Endothelial cell of umbilical vein (primary cell): Measurements from ENCODE around the gene NFYA. TPM values are rescaled to one million over a fixed set of nuclear protein-coding genes. Genes with fewer than 3 reads are reported as not detected.

Experiments used
- BruUV-seq: library from RNA; stranded (reverse); fragments of 400-500 nt; replicated peaks from 2 replicates; lab custom pipeline; 2021; lab: Mats Ljungman, UMichigan
- CTCF ChIA-PET: fragments of 300-600, 350-600 bp; sonication (Branson Sonifier 250); formaldehyde crosslinking; loops from one replicate; lab custom pipeline; 2021; ENCODE audit warnings: antibody characterized with exemption, inconsistent platforms; lab: Charles Lee
- POLR2A ChIA-PET: fragments of 300-600, 350-600 bp; sonication (Branson Sonifier 250); formaldehyde crosslinking; loops from one replicate; lab custom pipeline; 2021; ENCODE audit warnings: antibody characterized with exemption, inconsistent platforms; lab: Charles Lee
- DNase-seq: peaks from one replicate; pipeline ENCODE4 v3.0.0-alpha.2; 2011; ENCODE audit warnings: low read depth, low spot score
- FAIRE-seq: peaks from 2 replicates; lab custom pipeline; 2011; peaks lifted over from hg19 to GRCh38; lab: Jason Lieb, UNC
- H2AFZ ChIP-seq: 2 replicates; pipeline ENCODE4 v1.6.0; 2012; ENCODE audit warnings: low read depth, low read length, control low read depth, inconsistent platforms
- H3K27ac ChIP-seq: 2 replicates; pipeline ENCODE4 v1.5.1; 2011; ENCODE audit warnings: low read depth, mild to moderate bottlenecking, control low read depth, low read length, moderate library complexity; ENCODE audit not compliant: insufficient read depth
- H3K27me3 ChIP-seq, 2 experiments: 2 replicates each; pipeline versions ENCODE4 v1.6.0 to v1.6.1; 2011; ENCODE audit warnings: low read length in 2 of 2, mixed read lengths in 1 of 2; ENCODE audit not compliant: control insufficient read depth in 2 of 2, insufficient read depth in 2 of 2
- H3K36me3 ChIP-seq, 2 experiments: 2 replicates in 1 of 2; 3 replicates in 1 of 2; pipeline ENCODE4 v1.5.1; 2011; ENCODE audit warnings: low read length in 2 of 2, mild to moderate bottlenecking in 1 of 2, moderate library complexity in 1 of 2; ENCODE audit not compliant: control insufficient read depth in 2 of 2, insufficient read depth in 2 of 2; ENCODE audit errors: extremely low read depth in 1 of 2
- H3K4me1 ChIP-seq: 3 replicates; pipeline ENCODE4 v1.5.1; 2011; ENCODE audit warnings: mild to moderate bottlenecking, low read length; ENCODE audit not compliant: control insufficient read depth, insufficient read depth; ENCODE audit errors: extremely low read depth
- H3K4me2 ChIP-seq: 2 replicates; pipeline ENCODE4 v1.6.1; 2011; ENCODE audit warnings: low read length, control low read depth, mixed read lengths; ENCODE audit not compliant: insufficient read depth
- H3K4me3 ChIP-seq, 3 experiments: fragments of 200-600 bp in 1 of 3; sonication (generic), shearing (Covaris generic) in 1 of 3; replicated peaks in 1 of 3; 2 replicates each; pipeline ENCODE4 v1.5.1; 2011 to 2016; ENCODE audit warnings: control low read depth in 3 of 3, low read length in 3 of 3, mild to moderate bottlenecking in 2 of 3, inconsistent platforms in 1 of 3, low read depth in 1 of 3, moderate library complexity in 1 of 3; ENCODE audit not compliant: insufficient read depth in 1 of 3
- H3K79me2 ChIP-seq: 2 replicates; pipeline ENCODE4 v1.6.0; 2012; ENCODE audit warnings: low read length, inconsistent platforms; ENCODE audit not compliant: control insufficient read depth, insufficient read depth
- H3K9ac ChIP-seq: replicated peaks from 2 replicates; pipeline ENCODE3; 2011; ENCODE audit warnings: low read length, control low read depth; ENCODE audit not compliant: insufficient read depth; ENCODE audit errors: extremely low read depth
- H3K9me1 ChIP-seq: replicated peaks from 3 replicates; pipeline ENCODE4 v1.6.0; 2011; ENCODE audit warnings: mild to moderate bottlenecking, low read length; ENCODE audit not compliant: control insufficient read depth, insufficient read depth; ENCODE audit errors: extremely low read depth
- H3K9me3 ChIP-seq: replicated peaks from 2 replicates; pipeline ENCODE4 v1.5.1; 2012; ENCODE audit warnings: low read length, inconsistent platforms; ENCODE audit not compliant: control insufficient read depth, insufficient read depth
- H4K20me1 ChIP-seq: replicated peaks from 2 replicates; pipeline ENCODE3; 2011; ENCODE audit warnings: mild to moderate bottlenecking, low read length; ENCODE audit not compliant: control insufficient read depth, insufficient read depth; ENCODE audit errors: extremely low read depth
- EZH2 ChIP-seq: IDR thresholded peaks from 2 replicates; pipeline ENCODE4 v1.6.1; 2012; ENCODE audit warnings: borderline replicate concordance, low read depth, mild to moderate bottlenecking, moderate library complexity, low read length, inconsistent platforms; ENCODE audit not compliant: severe bottlenecking
- FOS ChIP-seq: IDR thresholded peaks from 2 replicates; pipeline ENCODE4 v1.6.1; 2011; ENCODE audit warnings: mild to moderate bottlenecking, low read length, moderate library complexity, borderline replicate concordance; ENCODE audit not compliant: insufficient read depth
- GATA2 ChIP-seq: IDR thresholded peaks from 2 replicates; pipeline ENCODE4 v1.7.0; 2011; ENCODE audit warnings: low read depth, mild to moderate bottlenecking, moderate library complexity, mixed read lengths, low read length; ENCODE audit not compliant: insufficient read length, insufficient read depth
- JUN ChIP-seq: IDR thresholded peaks from 2 replicates; pipeline ENCODE4 v1.6.1; 2011; ENCODE audit warnings: borderline replicate concordance, low read depth; ENCODE audit not compliant: insufficient read length, insufficient read depth
- MYC ChIP-seq: IDR thresholded peaks from one replicate; pipeline ENCODE4 v1.6.1; 2011; ENCODE audit warnings: mild to moderate bottlenecking, low read depth, low read length
- POLR2A ChIP-seq: IDR thresholded peaks from 2 replicates; pipeline ENCODE4 v1.6.1; 2012; ENCODE audit warnings: low read depth, mild to moderate bottlenecking, control low read depth, low read length
- POLR2AphosphoS5 ChIP-seq: IDR thresholded peaks from 2 replicates; pipeline ENCODE4 v1.6.1; 2012; ENCODE audit warnings: low read depth, mild to moderate bottlenecking, control low read depth, low read length, moderate library complexity; ENCODE audit not compliant: insufficient read depth
- dilution Hi-C: fragments of 300-500 bp; cut with MboI; formaldehyde crosslinking; loops from one replicate; pipeline ENCODE4 v1.15.0; 2019; ENCODE audit warnings: low sequenced_read_pairs; ENCODE audit not compliant: extremely low pct_ligation_motif_present
- intact Hi-C: fragments of 100-400 bp; cut with micrococcal nuclease; formaldehyde crosslinking; loops from one replicate; pipeline ENCODE4 v1.10.0; 2022
- polyA plus RNA-seq, 4 experiments: library from polyadenylated mRNA; depleted of rRNA in 3 of 4; stranded (reverse) in 3 of 4; unstranded in 1 of 4; fragments of >200 nt; gene quantifications; 2 replicates each; pipeline versions ENCODE4 v1.2.1 to v1.2.3, GENCODE V29; 2011 to 2012; ENCODE audit warnings: missing spikeins in 1 of 4
- total RNA-seq: library from RNA; stranded (reverse); gene quantifications from 2 replicates; pipeline ENCODE4 v1.2.3, GENCODE V29; 2021
- TF ChIP-seq, protein P1 (sequence below), 2 donors: IDR thresholded peaks; 1 replicate in 1 of 2; 2 replicates in 1 of 2; pipeline ENCODE4 v1.5.1; 2011; ENCODE audit warnings: low read length in 2 of 2, mild to moderate bottlenecking in 2 of 2, moderate library complexity in 2 of 2, control low read depth in 1 of 2, inconsistent platforms in 1 of 2, low read depth in 1 of 2; ENCODE audit not compliant: insufficient read depth in 1 of 2; ENCODE audit errors: extremely low read depth in 1 of 2
- TF ChIP-seq, protein P2 (sequence below): IDR thresholded peaks from 2 replicates; pipeline ENCODE4 v1.6.1; 2011; ENCODE audit not compliant: insufficient read depth, insufficient read length

Gene NFYA
- total and polyA plus RNA-seq, 2 donors (not counting 3 experiments of a cell fraction or from before 2014, with no cell fraction given): 13.1 to 29.0 TPM

DNA sequence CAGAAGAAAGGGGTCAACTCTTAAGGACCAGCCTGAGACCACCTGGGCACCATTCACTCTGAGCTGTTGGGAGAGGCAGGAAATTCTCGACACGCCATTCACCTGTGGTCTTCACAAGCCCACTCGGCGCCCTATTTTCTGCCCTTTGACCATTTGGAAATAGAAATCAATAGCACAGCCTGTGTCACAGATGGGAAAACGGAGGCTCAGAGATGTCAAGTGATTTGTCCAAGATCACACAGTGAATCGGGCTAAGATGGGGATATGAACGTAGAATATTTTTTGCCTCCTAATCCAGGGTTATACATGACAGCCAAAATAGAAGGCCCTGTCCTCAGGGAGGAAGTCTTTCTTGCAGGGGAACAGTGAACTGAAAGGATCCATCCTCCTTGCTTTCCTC is 22.8 kb upstream of the NFYA start:
- TF ChIP-seq, protein P1, sequence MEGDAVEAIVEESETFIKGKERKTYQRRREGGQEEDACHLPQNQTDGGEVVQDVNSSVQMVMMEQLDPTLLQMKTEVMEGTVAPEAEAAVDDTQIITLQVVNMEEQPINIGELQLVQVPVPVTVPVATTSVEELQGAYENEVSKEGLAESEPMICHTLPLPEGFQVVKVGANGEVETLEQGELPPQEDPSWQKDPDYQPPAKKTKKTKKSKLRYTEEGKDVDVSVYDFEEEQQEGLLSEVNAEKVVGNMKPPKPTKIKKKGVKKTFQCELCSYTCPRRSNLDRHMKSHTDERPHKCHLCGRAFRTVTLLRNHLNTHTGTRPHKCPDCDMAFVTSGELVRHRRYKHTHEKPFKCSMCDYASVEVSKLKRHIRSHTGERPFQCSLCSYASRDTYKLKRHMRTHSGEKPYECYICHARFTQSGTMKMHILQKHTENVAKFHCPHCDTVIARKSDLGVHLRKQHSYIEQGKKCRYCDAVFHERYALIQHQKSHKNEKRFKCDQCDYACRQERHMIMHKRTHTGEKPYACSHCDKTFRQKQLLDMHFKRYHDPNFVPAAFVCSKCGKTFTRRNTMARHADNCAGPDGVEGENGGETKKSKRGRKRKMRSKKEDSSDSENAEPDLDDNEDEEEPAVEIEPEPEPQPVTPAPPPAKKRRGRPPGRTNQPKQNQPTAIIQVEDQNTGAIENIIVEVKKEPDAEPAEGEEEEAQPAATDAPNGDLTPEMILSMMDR (IDR thresholded peaks at IDR 0.05; ENCODE audit: extremely low read depth in 1 of 2, insufficient read depth in 1 of 2, low read depth in 1 of 2, low read length in 2 of 2): no peak
- no peak overlapping the region for H3K4me3 ChIP-seq
- POLR2A ChIA-PET: no interaction called here
- H3K9me3 ChIP-seq: no peaks in the 10 kb centered on the region
- no peaks in the 10 kb centered on the region for H4K20me1 ChIP-seq
- no peak overlapping the region for H3K27ac ChIP-seq
- H3K27me3 ChIP-seq: peaks cover 2 to 3% of the 10 kb centered on the region in 2 experiments
- no TSS peak for BruUV-seq
- H3K4me2 ChIP-seq: no peak overlapping the region
- H3K4me1 ChIP-seq: peaks cover 5% of the 10 kb centered on the region
- H2AFZ ChIP-seq: no peak overlapping the region
- FAIRE-seq (no peak), DNase-seq (no peak)
- no peaks in the 10 kb centered on the region for H3K9me1 ChIP-seq
- no peak overlapping the region for H3K9ac ChIP-seq
- dilution Hi-C loops (no loop called here), intact Hi-C loops (no loop called here)
- CTCF ChIA-PET: interaction anchor here (3.2 kb wide), 1 partner anchor 10 kb away, joined by 22 read pairs; the partner anchor contains the start of gene UNC5CL
- H3K36me3 ChIP-seq: no peaks in the 10 kb centered on the region
- H3K79me2 ChIP-seq: no peaks in the 10 kb centered on the region

DNA sequence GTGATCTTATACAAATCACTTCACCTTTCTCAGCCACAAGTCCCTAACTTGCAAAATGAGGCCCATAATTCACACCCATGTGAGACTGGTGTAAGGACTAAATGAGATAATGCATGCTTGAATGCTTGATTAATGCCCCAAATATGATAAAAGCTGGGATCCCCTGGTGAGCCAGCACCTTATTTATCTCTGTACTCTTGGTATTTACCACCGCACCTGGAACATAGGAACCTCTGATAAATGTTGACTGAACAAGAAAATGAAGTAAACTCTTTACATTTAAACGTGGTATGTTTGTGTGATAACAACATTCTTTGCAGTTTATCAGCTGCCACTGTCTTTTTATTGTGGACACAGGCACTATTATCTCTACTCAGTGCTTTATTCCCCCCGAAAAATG is 22.2 kb upstream of the NFYA start:
- dilution Hi-C loops: no loop called here
- no peak for TF ChIP-seq EZH2
- no peak for TF ChIP-seq FOS
- TF ChIP-seq JUN: no peak
- TF ChIP-seq, protein P2, sequence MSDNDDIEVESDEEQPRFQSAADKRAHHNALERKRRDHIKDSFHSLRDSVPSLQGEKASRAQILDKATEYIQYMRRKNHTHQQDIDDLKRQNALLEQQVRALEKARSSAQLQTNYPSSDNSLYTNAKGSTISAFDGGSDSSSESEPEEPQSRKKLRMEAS: no peak
- TF ChIP-seq GATA2: no peak
- no peak for TF ChIP-seq POLR2A
- no peak for TF ChIP-seq MYC
- TF ChIP-seq, protein P1 (IDR thresholded peaks at IDR 0.05; ENCODE audit: extremely low read depth in 1 of 2, insufficient read depth in 1 of 2, low read depth in 1 of 2, low read length in 2 of 2): no peak
- no peak for TF ChIP-seq POLR2AphosphoS5
- no peak for FAIRE-seq
- BruUV-seq: no TSS peak
- Histone ChIP-seq H3K4me3 (no peak overlapping the region), H2AFZ (no peak overlapping the region), H3K9me3 (no peaks in the 10 kb centered on the region), H3K4me1 (peaks cover 5% of the 10 kb centered on the region), H3K9ac (no peak overlapping the region), H3K27ac (no peak overlapping the region), H4K20me1 (no peaks in the 10 kb centered on the region), H3K27me3 (peaks cover 2 to 3% of the 10 kb centered on the region in 2 experiments), H3K9me1 (no peaks in the 10 kb centered on the region), H3K36me3 (no peaks in the 10 kb centered on the region), H3K4me2 (no peak overlapping the region), H3K79me2 (no peaks in the 10 kb centered on the region)
- DNase-seq: no peak
- POLR2A ChIA-PET: no interaction called here
- intact Hi-C loops: no loop called here
- CTCF ChIA-PET: interaction anchor here (3.2 kb wide), 1 partner anchor 11 kb away, joined by 22 read pairs; the partner anchor contains the start of gene UNC5CL
